Measurements from ENCODE around the gene FBXO7.

DNA sequence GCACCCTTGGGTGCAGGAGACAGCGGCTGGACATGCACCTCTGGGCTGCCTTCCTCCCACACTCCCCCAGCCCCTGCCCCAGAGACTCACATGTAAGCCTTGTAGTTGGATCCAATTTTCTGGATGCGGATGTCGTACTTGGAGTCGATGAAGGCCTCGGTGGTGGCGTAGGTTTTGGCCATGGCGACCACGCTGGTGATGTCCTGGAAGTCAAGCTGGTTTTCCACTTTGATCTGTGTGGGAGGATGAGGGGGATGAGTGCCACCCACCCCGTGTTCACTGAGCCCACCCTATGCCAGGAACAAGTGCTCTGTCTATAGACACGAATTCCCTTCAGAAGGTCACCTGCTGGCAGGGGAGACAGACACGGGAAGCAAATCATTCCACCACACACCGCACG lies 66.9 kb downstream of the FBXO7 start:
- TF ChIP-seq, protein P1, sequence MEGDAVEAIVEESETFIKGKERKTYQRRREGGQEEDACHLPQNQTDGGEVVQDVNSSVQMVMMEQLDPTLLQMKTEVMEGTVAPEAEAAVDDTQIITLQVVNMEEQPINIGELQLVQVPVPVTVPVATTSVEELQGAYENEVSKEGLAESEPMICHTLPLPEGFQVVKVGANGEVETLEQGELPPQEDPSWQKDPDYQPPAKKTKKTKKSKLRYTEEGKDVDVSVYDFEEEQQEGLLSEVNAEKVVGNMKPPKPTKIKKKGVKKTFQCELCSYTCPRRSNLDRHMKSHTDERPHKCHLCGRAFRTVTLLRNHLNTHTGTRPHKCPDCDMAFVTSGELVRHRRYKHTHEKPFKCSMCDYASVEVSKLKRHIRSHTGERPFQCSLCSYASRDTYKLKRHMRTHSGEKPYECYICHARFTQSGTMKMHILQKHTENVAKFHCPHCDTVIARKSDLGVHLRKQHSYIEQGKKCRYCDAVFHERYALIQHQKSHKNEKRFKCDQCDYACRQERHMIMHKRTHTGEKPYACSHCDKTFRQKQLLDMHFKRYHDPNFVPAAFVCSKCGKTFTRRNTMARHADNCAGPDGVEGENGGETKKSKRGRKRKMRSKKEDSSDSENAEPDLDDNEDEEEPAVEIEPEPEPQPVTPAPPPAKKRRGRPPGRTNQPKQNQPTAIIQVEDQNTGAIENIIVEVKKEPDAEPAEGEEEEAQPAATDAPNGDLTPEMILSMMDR (IDR thresholded peaks at IDR 0.05): no peak
- TF ChIP-seq POLR2AphosphoS5 (IDR thresholded peaks at IDR 0.05) (no peak), POLR2A (IDR thresholded peaks at IDR 0.05) (no peak)

Measured in prostate gland (tissue), 2 donors.